HG03457 (cell line): Measurements from ENCODE around the gene ZBTB25.

Experiments
- ATAC-seq: cut with Tn5 transposase; IDR thresholded peaks from one replicate; pipeline ENCODE4 v1.9.1; 2021; ENCODE audit warnings: moderate number of reproducible peaks; ENCODE audit not compliant: unreplicated experiment

The ZBTB25 gene

DNA sequence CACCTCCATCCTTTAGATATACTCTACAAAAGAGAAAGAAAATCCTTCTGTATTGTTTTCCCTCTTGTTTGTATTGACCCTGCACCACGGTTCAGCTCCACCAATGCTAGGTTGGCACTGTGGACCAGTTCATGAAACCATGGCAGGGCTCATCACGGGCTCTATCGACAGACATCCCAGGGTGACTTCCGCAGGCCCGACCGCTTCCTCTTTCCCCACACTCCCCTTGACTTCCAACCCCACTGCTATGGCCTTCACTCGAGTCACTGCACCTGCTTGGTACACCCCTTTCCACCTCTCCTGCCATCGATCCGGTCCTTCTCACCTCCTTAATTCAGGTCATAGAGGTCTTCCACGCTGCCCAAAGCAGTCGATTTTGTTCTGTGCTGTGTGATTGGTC, 59.5 kb downstream of the ZBTB25 start:
- ATAC-seq, result no peak

DNA sequence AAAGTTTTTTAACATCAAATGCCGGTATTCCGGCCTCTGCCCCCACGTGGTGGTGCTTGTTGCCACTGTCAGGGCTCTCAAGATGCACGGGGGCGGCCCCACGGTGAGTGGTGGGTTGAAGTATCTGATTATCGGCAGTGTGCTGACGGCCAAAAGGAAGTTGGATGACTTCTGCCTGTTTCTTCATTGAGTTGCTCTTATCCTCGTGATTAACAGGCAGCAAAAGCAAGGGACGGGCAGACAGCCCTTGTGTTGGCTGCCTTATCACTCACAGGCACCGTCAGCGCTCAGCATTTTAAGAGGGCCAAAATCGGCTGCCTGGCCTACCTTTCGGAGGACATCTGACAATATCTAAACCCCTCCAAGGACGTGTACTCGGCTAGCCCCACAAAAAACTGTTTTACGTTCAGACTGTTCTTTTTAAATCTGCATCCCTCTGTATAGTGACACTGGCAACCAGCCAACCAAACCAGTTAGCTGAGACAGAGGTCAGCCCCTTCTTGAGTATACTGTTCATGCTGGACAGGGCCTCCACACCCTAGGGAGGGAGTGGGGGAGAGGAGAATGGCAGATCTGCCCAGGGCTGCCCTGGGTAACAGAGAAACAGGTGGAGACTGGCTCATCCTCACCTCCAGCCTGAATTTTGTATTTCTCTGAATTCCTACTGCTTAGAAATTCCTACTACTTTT, 61.2 kb downstream of the ZBTB25 start:
- ATAC-seq, result no peak

DNA sequence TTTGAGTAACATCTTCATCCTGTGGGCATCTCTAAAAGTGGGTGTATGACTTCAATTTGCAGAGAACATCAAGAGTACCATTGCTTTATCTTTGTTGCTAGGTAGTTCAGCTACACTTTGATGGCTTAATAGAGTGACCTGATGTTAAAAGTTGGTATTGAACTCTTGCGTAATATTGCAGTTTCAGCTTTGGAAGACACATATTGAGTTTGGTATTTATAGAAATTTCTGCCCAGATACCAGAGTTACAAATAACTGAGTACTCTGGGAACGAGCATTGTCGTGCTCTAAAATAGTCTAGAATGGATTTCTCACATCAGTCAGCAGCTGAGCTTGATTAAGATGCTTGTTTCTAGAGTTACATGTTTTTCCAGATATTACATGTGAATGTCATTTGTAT, 63.1 kb downstream of the ZBTB25 start:
- ATAC-seq, result no peak

DNA sequence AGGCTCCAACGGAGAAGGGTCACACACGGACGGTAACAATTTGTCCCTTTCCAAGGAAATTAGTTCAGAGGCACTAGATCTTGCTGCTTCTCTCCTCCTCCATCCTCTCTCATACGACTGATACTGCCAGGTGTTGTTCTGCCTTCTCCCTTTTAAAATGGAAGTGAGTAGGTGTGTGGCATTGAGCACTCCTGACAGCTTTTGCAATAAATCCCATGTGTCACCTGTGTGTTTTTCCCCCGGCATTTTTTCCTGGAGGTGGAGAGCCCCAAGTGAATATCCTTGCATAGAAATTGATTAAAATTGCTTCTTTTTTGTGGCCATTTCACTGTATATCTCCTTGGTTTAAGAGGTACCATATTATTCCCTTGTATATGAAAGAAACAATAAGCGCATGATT, 64.5 kb downstream of the ZBTB25 start:
- ATAC-seq, result no peak

DNA sequence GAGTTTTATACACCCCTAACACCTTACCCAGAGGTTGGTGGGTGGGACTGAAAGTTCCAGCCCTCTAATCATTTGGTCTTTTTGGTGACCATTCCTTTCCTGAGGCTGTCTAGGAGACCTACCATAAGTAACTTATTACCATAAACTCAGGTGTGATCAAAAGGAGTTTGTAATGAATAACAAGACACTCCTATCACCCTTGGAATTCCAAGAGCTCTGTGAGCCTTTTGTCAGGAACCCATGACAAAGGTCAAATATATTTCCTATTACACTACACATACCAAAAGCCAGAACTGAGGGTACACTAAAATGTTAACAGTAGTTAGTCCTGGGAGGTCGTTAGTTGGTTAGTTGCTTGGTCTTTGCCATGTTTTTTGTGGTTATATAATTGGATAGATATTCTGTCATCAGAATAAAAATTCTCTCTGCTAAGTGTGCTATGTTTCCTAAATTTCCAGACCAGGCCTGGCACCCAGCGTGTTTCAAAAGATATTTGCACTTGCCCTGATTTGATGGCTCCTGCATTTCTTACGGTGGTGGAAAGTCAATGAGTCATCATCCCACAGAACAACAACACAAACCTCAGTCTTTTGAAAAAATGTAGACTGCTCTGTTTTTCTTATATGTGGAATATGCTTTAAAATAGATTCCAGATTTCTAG, 65.3 kb downstream of the ZBTB25 start:
- no peak for ATAC-seq

DNA sequence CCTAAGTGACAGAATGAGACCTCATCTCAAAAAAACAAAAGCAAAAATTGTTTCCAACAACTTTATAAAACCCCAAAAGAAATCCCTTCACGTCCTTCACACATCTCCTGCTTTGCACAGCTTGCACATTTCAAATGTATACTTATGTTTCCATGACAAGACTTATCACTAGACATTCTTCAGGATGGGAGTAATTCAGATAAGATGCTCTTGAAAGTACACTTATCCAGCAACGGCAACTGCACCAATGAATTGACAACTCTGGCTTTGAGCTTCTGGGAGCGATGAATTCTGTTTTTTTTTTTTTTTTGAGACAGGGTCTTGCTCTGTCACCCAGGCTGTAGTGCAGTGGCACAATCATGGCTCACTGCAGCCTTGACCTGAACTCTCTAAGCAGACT, 69.1 kb downstream of the ZBTB25 start:
- ATAC-seq, result no peak

DNA sequence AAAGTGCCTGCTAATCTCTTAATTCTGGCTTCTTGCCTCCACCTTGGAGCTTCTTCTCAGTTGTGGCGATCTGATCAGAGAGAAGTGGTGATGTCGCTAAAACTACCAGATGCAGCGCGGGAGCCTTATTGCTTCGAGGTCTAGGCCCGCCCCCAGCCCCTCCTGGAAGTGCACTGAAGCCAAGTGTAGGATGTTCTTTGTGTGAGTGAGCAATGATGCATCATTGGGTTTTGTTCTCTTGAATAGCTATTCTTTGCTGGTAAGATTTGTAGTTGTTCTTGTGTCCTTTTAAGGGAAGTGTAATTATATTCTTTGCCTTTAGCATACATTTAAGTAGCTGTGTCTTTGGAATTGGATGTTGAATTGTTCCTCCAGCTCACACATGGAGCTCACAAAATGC, 79.7 kb downstream of the ZBTB25 start:
- no peak for ATAC-seq

DNA sequence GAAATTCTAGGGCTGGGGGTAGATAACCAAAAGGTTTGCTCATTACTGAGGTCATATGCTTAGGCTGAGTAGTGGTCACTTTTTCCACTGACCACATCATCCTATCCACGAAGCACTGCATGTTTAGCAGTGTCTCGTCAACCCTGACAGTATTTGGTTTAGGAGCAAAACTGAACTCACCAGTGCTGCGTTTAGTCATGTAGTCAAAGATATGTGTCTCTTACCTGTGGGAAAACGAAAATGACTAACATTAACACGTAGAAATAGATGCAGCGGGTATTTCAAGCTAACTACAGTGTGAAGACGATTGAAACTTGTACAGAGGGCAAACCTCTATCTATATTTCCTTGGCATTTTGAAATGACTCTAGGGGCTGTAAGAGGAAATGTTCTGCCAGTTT, 80.9 kb downstream of the ZBTB25 start:
- no peak for ATAC-seq

DNA sequence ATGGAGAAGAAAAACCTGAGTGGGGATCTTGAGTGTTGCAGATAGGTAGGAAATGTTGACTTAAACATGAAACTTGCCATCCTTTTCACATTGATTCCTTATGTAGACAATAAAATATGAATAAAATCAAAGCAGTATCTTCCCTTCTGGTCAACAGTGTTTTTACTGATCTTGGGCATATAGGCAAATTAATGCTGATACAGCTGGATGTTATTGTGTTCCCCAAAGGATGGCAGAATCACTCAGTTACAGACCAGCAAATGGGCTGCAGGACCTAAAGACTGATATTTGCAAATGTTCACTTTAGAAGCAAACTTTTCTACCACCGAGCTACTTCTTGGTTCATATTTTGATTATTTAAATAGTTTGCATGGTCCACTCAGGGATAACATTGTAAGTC, 81.6 kb downstream of the ZBTB25 start:
- ATAC-seq, result no peak

DNA sequence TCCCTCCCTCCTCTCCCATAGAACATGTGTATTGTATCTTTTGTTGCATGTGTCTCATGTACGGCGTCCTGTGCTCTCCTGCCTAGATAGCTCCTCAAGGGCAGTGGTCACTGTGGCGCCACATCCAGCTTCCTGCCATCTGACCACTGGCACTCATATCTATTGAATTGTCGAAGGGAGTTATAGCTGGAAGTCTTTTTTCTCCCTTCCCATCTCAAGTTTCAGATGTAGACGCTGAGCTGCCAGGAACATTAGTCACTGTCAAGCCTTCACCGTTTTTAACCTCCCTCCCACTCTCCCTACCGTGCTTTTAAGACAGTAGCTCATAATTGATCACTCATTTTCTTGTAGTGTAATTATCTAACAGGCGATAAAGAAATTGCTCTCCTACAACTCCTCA, 82.5 kb downstream of the ZBTB25 start:
- ATAC-seq, result no peak

DNA sequence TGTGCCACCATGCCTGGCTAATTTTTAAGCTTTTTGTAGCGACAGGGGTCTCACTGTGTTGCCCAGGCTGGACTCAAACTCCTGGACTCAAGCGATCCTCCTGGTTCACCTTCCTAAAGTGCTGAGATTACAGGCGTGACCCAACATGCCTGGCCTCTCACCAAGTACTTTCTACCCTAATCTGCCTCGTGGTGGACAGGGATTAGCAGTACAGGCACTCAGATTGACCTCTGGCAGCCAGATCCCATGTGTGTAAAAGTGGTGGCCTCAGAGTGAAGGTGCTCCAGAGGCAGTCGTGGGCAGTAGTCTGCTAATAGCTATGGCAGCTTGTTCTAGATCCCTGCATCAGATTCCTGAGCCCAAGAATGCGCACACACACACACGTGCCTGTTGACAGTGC, 84.6 kb downstream of the ZBTB25 start:
- no peak for ATAC-seq

DNA sequence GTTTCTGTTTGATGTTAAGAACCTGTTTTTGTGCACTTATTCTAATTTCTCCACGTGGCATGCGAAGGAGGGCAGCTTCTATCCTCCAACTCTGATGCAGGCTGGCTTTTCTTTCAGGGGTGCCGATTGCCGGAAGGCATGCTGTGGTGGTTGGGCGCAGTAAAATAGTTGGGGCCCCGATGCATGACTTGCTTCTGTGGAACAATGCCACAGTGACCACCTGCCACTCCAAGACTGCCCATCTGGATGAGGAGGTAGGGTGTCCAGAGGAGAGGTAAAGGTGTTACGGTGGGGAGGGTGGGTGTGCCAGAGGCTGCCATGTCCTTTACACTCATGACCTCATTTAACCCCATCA, 85.9 kb downstream of the ZBTB25 start:
- ATAC-seq, result no peak

DNA sequence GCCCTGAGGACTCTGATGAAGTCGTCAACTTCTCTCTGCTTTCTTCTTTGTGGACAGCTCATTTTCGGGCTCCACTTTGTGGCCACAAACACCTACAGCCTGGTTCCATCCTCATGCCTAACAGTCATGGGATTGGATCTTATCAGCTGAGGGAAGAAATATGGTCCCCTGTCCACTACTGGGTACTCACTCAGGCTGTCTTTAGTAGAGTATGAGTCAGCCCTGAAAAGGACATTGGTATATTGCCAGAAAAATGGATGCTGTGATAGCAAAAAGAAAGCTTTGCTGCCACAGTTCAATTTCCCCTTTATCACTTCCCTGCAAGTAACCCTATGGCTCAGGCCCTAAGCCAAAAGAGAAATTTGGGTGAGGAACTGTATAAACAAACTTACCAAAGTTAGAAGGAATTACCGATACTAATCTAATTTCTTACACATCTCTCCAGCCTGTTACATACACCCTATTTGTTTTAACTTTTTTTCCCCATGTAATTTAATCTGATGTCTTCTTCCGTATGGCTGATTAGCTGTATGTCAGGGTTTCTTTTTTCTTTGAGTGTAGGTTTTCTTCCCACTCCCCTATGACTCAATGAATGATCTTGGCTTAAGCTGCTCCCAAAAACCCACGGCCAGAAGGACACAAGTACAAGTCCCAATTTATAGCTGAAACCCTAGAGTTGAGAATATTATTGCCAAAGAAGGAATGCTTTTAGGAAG, 86.4 kb downstream of the ZBTB25 start:
- ATAC-seq, result no peak

DNA sequence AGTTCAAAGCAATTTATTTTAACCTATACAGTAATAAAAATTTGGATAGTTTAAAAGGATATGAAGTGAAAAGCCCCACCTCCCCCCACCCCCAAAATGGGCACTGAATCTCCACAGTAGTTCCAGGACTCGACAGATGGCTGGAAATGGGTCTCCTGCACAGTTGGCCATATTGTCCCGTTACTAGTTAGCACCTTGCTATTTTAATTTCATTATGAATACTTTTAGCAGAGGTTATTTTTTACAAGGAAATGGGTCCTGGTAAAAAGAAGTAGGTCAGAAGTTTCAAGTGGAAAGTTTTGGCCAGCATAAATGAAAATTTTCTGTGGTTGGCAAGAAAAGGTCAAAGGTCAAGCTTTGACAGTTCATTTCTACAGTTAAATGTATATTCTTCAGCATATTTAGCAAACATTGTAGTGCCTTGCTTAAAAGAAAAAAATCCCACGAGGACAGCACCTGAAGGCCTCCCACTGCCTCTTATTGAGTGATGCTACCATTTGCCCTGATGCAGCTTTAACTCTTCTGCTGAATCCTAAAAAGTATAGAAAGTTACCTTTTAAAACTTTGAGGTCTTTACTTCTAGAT, 87.2 kb downstream of the ZBTB25 start:
- ATAC-seq, result no peak

DNA sequence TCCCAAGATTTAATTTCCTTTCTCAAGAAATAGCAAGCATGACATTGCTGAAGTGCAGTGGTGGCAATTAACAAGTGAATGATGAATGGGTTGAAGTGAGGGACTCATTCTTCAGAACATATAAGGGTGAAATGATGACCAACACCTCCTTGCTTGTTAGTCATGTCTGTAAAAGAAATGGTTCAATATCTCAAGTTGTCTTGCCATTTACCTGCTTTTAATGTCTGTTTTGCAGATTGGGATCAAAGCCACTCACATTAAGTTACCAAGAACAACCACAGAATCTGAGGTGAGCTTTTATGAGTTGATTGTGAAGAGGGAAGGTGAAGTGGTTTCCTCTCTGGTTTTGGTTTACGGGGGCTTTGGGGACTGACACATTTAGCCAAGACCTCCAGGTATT, 91.4 kb downstream of the ZBTB25 start:
- no peak for ATAC-seq

DNA sequence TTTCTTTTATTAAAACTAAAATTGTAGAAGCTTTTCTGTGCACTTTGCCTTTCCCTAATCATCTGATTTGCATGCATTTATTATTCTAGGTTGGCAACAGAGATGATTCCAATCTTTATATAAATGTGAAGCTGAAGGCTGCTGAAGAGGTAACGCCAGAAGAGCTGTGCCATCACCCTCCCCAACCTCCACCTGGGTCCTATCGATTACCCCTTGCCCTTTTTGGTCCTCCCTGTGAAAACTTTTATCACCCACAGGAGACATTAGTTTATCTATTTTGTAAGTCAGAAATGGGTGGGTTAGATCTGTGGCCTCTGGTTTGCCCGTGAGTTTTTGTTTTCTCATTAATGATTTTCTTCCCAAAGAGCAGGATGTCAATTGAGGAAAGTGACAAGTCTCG, 92.6 kb downstream of the ZBTB25 start:
- ATAC-seq, result no peak

DNA sequence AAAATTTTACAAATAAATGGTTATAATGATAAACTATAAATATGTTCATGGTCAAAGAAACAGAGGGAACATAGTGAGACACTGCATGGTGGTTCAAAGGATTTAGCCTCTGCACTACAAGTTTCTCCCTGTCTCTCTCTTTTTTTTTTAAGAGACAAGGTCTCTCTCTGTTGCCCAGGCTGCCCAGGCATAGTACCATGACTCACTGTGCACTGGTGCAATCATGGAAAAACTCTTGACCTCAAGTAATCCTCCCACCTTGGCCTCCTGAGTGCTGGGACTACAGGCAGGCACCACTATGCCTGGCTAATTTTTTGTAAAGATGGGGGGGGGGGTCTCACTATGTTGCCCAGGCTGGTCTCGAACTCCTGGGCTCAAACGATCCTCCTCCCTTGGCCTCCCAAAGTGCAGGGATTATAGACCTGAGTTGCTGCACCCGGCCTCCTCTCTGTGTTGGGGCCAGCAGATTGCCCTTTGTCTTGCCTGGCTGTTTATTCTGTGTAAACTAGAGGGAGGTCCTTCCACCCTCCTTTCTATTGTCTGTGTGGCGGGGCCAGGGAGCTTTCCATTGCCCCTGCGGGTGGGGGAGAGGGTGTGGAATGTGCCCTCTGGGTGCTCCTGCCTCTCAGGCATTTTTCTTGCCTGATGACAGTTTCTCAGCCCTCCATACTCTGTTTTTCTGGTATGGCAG, 93.4 kb downstream of the ZBTB25 start:
- no peak for ATAC-seq

DNA sequence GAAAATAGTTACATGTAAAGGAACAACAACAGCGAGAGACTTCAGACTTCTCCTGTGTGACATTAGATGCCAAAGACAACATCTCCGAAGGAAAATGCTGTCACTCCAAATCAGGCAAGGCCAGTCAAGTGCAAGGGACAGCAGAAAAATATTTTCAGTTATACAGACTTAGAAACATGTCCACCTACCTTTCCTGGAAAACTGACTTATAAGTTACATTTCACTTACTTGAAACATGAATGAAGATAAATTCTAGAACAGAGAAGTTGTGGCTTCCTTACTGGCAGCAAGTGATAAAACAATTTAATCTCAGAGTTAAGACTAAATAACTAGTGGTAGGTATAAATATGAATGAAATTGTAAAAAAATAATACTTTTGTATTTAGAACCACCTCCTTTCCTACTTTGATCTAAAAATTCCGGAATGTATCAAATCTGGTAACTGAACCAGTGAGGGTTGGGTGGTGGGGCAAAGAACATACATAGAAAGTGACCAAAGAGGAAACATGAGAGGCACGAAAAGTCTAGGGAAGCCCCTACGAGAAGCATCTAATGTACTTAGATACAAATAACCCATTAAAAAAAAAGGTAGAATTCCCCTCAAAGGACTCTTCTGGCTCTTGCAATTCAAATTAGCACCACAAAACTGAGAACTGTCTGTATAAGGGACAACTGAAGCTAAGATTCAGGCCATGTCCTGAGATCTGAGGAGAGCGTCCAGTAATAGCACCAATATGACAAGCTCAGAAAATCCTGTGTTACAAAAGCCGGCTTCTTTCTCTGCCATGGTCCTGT, 94.3 kb downstream of the ZBTB25 start:
- no peak for ATAC-seq

DNA sequence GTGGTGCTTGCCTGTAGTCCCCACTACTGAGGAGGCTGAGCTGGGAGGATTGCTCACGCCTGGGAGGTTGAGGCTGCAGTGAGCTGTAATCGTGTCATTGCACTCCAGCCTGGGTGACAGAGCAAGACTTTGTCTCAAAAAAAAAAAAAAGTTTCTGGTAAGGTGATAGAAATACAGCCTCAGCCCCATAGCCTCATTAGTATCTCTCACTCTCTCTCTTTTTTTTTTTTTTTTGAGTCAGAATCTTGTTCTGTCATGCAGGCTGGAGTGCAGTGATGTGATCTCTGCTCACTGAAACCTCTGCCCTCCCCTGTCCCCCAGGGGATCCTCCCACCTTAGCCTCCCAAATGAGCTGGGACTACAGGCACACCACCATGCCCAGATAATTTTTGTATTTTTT, 96.3 kb downstream of the ZBTB25 start:
- ATAC-seq, result no peak

DNA sequence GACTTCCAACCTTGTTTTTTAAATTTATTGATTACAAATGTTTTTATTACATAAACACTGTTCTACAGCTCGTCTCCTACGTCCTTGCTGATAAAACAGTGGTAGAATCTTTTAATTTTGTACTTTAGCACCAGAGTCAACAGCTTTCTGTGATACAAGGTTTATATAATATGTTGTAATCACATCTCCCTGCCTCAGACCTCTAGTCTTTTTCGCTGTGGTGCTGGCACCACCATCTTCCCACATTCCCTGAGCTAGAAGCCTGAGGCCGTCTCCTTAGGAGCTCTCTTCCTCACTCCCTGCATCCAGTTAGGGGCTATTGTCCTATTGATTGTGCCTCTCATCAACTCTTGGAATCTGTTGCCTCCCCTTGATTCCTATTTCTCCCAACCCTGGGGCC, 98.3 kb downstream of the ZBTB25 start:
- ATAC-seq, result no peak

DNA sequence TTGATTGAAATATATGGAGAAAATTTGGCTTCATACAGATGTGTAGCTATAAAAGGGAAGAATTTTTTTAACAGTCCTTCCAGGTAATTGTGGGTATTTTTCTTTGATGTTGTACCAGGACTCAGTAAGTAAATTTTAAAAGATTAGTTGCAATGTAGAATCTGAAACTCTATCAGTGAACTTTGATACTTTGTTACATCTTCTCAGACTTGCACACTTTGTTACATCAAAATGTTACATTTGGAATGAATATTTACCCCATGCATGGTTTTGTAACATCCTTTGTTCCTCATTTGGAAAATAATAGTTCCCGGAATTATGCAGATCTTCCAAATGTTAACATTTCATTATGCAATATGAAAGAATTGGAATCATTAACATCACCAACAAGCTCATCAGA, 101.7 kb downstream of the ZBTB25 start:
- no peak for ATAC-seq
